ENCODE data around the gene NUDT4. TPM values are rescaled to one million over a fixed set of nuclear protein-coding genes. Genes with fewer than 3 reads are reported as not detected.

The NUDT4 gene
- total and polyA plus RNA-seq, 9 of the 15 experiments (the other 6 are each of a cell fraction or from before 2014, with no cell fraction given) = 38.1 to 164 (median 99.2) TPM

- TF ChIP-seq ZNF592 (IDR thresholded peaks at IDR 0.05) = peak; percentile 47; the same call in 1 of the 2 replicates
Measured at GRCh38 chr12:93363841-93364297, 13.9 kb upstream of the NUDT4 start (continued).

DNA sequence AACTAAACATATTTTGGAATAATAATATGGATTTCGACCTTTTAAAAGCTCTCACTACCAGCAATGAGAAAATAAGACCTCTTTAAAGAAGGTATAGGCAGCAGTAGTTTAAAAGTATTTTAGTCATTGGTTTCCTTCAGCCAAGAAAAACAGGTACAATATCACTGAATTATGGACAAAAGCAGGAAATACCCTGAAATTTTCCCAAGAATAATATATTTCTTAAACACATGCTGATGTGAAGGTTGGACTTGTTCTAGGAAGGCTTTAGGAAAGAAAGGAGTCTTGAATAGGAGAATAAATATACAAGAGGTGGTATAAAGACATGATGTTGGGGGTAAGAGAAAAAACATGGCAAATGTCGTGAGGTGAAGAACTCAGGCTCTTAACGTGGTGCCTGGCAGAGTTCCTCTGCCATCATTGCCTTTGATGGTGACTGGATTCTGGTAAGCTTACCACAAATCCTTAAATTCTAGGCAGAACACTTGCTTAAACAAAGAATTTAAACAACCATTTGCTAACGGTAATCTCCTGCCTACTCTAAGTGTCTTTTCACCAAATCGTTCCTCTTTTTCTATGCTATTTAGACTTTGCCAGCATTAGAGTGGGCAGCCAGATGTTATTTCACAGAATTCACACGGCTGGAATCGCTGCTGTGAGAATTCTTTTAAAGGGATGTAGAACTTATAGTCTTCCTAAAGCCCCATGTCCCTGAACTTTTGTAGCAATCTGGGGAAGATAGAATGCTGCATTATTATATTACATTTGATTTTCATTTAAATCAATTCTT is 11.9 kb upstream of the NUDT4 start:
- Histone ChIP-seq H3K4me1 (replicated peaks in 1 of 2; ENCODE audit: control insufficient read depth in 2 of 2, insufficient read depth in 2 of 2, low read length in 2 of 2) (peaks cover 9 to 10% of the 10 kb centered on the region in 2 experiments; a peak in 4 of 5 replicates), H3K9ac (ENCODE audit: insufficient read depth in 1 of 2, low read depth in 2 of 2, low read length in 2 of 2) (no peak overlapping the region), H3K36me3 (ENCODE audit: control insufficient read depth, insufficient read depth, low read length) (no peaks in the 10 kb centered on the region), H4K20me1 (replicated peaks; ENCODE audit: control insufficient read depth, insufficient read depth, low read length) (no peaks in the 10 kb centered on the region), H2AFZ (ENCODE audit: low read depth, low read length) (peak overlapping the region; percentile 70), H3K27me3 (ENCODE audit: control insufficient read depth in 2 of 2, insufficient read depth in 2 of 2, low read length in 2 of 2) (no peaks in the 10 kb centered on the region), H3K9me3 (replicated peaks; ENCODE audit: control insufficient read depth, insufficient read depth, low read depth, low read length) (no peaks in the 10 kb centered on the region), H3K9me1 (ENCODE audit: control insufficient read depth, insufficient read depth, low read length) (no peaks in the 10 kb centered on the region), H3K4me2 (ENCODE audit: insufficient read depth, low read length) (no peak overlapping the region), H3K27ac (ENCODE audit: extremely low read depth, low read depth, low read length) (peak overlapping the region; percentile 10; the same call in 2 of the 3 replicates), H3K4me3 (no peak overlapping the region), H3K79me2 (ENCODE audit: control insufficient read depth, insufficient read depth, low read length) (no peaks in the 10 kb centered on the region)
- no peak for TF ChIP-seq ZBTB17 (CRISPR knock-in tag; IDR thresholded peaks at IDR 0.05)
- TF ChIP-seq KAT7 (CRISPR knock-in tag; IDR thresholded peaks at IDR 0.05; ENCODE audit: borderline replicate concordance) = no peak
- no peak for TF ChIP-seq NFRKB (IDR thresholded peaks at IDR 0.05; ENCODE audit: low read depth)
- TF ChIP-seq EZH2 (IDR thresholded peaks at IDR 0.05; ENCODE audit: borderline replicate concordance, low read depth, low read length) = no peak
- no peak for TF ChIP-seq U2AF1 (optimal IDR thresholded peaks at IDR 0.05; ENCODE audit: low read depth, low read length)
- no peak for TF ChIP-seq ESRRB (CRISPR knock-in tag; IDR thresholded peaks at IDR 0.05; ENCODE audit: borderline replicate concordance)
- TF ChIP-seq ELF2 (CRISPR knock-in tag; IDR thresholded peaks at IDR 0.05) = no peak
- TF ChIP-seq ZNF41 (CRISPR knock-in tag; conservative IDR thresholded peaks at IDR 0.05) = no peak
- no peak for TF ChIP-seq SUPT5H (IDR thresholded peaks at IDR 0.05)
- ATAC-seq (no peak), DNase-seq (ENCODE audit: extremely low read depth in 1 of 4, low spot score in 3 of 4) (no peak), FAIRE-seq (no peak)
- intact Hi-C loops (cut with micrococcal nuclease) = no loop called here
- CTCF ChIA-PET (ENCODE audit: low intra/inter-chr PET ratio) = no interaction called here
- in situ Hi-C loops (cut with MboI) = no loop called here
- no TSS peak for BruUV-seq (replicated peaks)
- POLR2A ChIA-PET = interaction anchor here (1.0 to 1.5 kb wide), 3 partner anchors 8 to 50 kb away, joined by 3 to 4 read pairs (median 3); no protein-coding TSS in a partner anchor
- WGBS (ENCODE audit: insufficient coverage, low coverage, missing lambda C conversion rate) = 55% methylated on average over 7 of the region's 7 CpGs
